Measurements from ENCODE around the gene OR7D2.

- no peak for TF ChIP-seq CBX8 (IDR thresholded peaks at IDR 0.05)
- TF ChIP-seq CTCF (IDR thresholded peaks at IDR 0.05) = no peak
- no peak for TF ChIP-seq POLR2A (IDR thresholded peaks at IDR 0.05; ENCODE audit: low read length)
- no peak for TF ChIP-seq KDM5A (IDR thresholded peaks at IDR 0.05)
- TF ChIP-seq REST (IDR thresholded peaks at IDR 0.05) = no peak
- TF ChIP-seq USF2 (IDR thresholded peaks at IDR 0.05) = no peak
Measured at GRCh38 chr19:9175326-9175725, 3.5 kb upstream of the OR7D2 start.

Measured in A549 (cell line).